KBM-7 (cell line): ENCODE measurements around the gene SLCO2B1.
A peak's percentile ranks its signal among the peaks of the same experiment; 100 is the strongest.

Experiments used
- DNase-seq: peaks from one replicate; pipeline ENCODE4 v3.0.0-alpha.2; 2015
- in situ Hi-C: fragments of 300-500 bp; cut with MboI; formaldehyde crosslinking; loops from 2 replicates; pipeline ENCODE4 v1.14.3; 2020; ENCODE audit warnings: low sequenced_read_pairs, low pct_unique_long_range_greater_than_20kb, mixed read lengths

SLCO2B1 gene

DNA sequence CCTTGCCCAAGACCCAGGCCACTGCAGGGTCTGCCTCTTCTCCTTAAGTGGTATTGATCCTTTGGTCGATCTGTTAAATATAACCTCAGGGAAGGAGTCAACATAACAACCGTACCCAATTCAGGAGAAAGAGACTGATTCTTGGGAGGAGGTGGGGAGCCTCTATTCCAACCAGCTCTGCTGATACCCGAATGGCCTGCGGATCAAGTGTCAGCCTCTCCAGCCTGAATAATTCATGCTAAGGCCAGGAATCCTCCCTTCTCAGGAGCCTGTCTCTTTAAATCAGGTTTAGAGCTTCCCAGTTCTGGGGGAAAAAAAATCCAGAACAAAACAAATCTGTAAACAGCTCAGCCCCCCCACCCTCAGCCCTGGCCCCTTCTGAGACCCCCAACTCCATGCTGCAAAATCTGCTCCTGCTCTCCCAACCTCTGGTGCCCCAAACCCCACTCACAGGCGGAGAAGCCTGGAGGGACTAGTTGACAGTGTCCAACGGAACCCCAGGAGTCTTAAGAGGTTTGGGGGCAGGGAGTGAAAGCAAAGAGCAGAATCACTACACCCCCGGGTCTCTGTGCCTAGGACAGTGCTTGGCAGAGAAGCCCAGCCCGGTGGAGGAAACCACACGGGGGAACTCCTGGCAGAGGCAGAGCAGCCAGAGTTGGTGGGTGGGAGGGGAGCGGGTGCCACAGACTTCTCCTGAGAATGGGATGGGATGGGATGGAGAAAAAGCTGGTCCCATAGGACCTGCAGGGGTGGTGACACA, 88.8 kb downstream of the SLCO2B1 start:
- in situ Hi-C loops, result no loop called here
- no peak for DNase-seq

DNA sequence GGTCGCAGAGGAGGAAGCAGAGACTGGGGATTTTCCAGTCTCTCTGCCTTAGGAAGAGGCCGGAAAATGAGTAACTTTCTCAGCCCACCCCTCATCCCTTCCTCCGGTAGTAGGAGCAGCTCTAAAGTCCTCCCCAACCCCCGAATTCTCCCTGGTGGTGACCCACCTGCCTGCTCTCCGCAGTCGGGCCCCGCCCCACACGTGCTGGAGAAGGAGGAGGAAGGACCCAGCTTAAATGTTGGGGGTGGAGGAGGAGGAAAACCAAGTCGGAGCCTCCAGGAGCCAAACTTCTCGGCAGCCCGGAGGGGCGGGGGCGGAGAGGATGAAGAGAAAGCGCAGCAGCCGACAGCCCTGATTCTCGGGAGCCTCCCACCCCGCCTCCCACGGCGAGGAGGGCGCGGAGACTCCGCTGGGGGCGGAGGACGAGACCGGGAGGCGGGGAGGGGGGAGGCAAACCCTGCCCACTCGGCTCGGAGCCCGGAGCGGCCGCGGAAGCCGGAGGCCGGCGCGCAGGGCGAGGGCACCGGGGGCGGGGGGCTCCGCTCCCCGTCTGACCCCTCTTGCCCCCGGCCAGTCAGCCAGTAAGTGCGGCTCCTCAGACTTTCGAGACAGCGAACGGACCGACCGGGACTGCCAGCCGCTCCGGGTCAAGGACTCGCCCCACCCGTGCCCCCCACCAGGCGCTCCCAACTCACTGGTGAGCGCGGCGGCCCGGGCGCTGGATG, 89.6 kb downstream of the SLCO2B1 start, which contains the start of gene TPBGL:
Gene TPBGL, plus strand, starts transcription at position 464 of the 725 bp plus-strand sequence. CDS start 276 bp downstream, outside the sequence.
- peak; percentile 19 for DNase-seq
- in situ Hi-C loops, result no loop called here

DNA sequence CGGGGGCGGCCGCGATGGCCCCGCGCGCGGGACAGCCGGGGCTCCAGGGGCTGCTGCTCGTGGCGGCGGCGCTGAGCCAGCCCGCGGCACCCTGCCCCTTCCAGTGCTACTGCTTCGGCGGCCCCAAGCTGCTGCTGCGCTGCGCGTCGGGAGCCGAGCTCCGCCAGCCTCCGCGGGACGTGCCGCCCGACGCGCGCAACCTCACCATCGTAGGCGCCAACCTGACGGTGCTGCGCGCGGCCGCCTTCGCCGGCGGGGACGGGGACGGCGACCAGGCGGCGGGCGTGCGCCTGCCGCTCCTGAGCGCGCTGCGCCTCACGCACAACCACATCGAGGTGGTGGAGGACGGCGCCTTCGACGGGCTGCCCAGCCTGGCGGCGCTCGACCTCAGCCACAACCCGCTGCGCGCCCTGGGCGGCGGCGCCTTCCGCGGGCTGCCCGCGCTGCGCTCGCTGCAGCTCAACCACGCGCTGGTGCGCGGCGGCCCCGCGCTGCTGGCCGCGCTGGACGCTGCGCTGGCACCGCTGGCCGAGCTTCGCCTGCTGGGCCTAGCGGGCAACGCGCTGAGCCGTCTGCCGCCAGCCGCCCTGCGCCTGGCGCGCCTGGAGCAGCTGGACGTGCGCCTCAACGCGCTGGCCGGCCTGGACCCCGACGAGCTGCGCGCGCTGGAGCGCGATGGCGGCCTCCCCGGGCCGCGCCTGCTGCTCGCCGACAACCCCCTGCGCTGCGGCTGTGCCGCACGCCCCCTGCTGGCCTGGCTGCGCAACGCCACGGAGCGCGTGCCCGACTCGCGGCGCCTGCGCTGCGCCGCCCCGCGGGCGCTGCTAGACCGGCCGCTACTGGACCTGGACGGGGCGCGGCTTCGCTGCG, 90.4 kb downstream of the SLCO2B1 start:
- DNase-seq, result peak; percentile 89
- in situ Hi-C loops, result no loop called here

DNA sequence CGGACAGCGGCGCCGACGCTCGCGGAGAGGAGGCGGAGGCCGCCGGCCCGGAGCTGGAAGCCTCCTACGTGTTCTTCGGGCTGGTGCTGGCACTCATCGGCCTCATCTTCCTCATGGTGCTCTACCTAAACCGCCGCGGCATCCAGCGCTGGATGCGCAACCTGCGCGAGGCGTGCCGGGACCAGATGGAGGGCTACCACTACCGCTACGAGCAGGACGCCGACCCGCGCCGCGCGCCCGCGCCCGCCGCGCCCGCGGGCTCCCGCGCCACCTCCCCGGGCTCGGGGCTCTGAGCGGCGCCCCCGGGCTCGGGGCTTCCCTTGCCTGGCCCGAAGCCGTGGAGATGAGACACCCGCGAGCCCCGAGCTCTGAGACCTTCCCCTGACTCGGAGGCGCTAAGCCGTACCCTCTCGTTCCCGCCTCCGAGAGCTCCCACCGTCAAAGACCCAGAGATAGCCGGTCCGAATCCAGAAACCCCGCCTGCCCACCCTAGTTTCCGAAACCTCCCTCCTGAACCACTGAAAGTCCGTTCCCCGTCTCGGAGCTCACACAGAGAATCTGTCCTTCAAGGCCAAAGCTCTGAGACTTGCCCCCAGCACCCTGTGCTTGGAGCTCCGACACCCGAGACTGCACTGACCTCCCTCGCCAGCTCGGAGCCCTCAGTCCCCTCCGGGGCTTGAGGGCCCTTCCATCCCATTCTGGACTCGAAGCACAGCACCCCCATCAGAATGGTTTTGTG, 91.2 kb downstream of the SLCO2B1 start:
- DNase-seq, result no peak
- in situ Hi-C loops, result no loop called here

DNA sequence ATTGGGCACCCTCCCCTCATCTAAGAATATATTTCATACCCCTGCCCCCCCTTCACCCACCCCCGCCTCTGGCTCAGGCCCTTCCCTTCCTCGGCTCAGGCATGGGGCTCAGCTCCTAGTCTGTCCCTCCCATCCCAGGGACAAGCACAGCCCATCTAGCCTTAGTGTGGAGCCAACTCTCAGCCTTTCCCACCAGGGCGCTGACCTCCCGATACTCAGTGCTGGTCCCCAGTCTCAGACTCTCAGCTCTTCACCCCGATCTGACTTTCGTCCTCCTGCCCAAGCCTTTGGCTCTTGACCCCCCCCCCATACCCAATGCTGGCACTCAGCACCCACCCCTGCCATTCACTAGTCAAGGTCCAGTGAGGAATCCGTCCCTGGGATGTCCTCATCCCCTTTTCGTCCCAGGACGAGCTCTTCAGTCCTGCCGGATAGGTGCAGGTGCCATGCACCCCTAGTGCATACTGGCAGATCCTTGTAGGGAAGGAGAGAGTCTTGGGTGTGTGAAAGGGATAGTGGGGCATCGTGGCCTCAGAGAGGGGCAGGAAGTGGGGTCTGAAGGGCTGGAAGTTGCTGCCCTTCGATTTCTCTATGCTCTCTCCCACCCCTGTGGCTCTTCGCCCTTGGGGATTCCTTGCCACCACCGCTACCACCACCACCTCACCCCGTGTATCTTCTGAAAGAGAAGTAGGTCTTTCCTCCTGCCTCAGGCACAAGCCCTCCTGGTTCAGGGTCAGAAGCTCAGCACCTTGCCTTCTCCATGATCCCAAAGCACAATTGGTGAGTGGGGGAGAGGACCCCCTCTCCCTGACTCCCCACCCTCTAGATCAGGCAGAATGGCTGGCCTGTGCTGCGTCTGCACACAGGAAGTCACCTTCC, 92.1 kb downstream of the SLCO2B1 start:
- in situ Hi-C loops, result no loop called here

DNA sequence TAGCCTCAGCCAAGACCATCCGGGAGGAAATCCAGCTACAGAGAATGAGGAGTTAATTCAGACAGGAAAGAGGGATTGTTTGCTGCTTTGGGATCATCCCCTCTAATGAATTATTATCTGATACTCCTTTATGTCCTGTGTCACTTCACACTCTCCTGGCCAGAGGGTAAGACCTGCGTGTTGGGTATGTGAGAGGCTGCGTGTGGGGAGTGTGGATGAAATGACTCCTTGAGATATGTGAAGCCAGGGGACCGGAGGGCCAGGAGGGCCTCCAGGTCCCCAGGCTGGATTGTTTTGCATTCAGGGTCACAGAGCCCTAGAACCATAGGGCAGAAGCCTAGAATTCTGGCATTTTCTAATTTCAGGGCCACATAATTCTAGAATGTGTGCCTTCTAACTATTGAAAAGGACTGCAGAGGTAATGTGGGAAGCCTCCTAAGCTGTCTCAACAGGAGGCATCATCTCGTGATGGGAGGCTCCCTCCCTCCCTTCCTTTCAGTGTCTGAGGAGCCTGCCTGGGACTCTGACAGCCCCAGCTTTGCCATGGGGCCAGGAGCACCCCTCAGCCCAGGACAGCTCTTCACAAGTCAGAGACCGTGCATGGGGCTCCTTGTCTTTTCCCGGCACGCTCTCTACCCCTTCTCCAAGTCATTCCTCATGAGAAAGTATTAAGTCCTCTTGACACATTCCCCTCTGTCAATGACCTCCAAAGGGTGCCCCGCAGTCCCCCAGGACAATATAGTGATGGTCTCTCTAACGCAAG, 93.3 kb downstream of the SLCO2B1 start:
- in situ Hi-C loops, result no loop called here
- DNase-seq, result no peak

More for the DNA sequence above, 92.1 kb downstream of the SLCO2B1 start:
- DNase-seq, result no peak

DNA sequence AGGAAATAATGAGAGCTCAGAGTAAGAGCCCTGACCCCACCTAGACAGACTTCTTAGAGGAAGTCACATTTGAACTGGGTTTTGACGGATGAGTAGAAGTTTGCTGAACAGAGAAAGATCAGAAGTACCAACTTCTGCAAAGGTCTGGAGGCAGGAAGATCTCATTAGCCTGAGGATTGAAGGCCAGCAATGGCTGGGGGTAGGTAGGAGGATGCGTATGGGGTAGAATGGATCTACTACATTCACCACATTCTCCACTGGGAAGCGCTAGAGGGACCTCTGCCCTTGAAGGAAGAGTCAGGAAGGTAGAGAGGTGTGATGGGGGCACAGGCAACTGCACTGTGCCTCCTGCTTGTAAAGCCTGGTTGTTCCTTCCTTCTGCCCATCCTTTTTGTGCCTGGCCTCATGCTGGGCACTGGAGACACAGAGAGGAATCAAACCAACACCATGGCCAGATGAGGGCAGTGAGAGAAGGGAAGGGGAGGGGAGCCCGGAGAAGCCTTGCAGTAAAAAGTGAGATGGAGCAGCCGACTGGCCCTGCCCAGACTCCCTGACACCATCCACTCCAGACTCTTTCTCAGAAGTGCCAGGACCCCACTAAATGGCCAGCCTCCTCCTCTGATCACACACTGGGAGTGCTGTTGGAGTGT, 94.6 kb downstream of the SLCO2B1 start:
- peak; percentile 37 for DNase-seq
- in situ Hi-C loops, result no loop called here

DNA sequence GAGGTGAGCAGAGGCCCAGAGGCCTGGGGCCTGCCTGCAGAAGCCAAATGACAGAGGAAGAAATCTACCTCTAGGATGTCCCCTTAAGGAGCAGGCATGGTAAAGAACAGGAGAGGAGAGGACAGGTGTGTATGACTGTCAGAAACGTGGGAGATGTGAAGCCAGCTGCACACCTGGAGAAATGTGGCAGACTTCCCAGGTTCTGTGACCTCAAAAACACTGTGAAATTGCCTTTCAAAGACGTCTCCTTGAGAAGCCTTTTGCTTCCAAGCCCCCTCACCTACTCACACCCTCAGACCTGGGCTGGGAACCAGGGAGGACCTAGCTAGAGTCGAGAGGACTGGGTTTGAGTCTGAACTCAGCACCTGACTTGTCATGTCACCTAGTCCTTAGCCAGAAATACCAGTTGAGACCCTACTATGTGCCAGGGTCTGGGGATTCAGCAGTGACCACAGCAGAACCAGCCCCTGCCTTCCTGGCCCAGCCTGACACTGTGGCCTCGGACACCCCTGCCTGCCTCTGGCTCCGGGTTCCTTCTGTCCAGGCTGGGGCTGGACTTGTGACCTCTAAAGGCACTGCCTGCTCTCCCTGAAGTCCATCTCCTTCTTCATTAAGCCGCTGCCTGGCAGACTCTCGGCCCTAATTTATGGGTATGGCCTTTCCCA, 95.2 kb downstream of the SLCO2B1 start:
- in situ Hi-C loops, result no loop called here
- DNase-seq, result no peak

DNA sequence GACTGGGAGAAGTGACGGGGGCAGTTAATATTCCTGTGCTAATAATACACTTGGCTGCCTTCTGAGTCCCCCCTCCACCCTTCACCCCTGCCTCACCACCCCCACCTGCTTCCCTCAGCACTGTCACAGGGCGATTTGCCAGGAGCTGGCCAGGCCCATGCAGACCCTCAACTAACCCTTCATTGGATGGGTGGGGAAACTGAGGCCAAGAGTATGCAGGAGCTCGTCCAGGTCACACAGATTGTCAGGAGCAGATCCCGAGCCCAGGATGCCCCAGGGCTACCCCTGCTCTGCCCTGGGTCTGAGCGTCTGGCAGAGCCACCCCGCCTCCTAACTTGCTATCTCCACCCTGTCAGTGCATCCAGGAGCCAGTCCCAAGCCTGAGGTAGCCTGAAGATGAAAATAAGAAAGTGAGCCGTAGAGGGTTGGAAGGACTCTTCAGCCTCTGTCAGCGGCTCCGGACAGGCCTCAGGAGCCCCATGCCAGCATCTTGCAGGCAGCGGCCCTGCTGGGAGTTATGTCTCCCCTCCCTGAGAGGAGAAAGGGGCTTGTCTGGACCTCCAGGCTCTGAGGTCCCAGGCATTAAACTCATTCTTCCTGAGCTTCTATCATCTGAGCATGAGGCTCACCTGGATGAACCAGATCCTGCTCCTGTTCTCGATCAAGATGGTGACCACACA, 95.9 kb downstream of the SLCO2B1 start:
- in situ Hi-C loops, result no loop called here
- no peak for DNase-seq

DNA sequence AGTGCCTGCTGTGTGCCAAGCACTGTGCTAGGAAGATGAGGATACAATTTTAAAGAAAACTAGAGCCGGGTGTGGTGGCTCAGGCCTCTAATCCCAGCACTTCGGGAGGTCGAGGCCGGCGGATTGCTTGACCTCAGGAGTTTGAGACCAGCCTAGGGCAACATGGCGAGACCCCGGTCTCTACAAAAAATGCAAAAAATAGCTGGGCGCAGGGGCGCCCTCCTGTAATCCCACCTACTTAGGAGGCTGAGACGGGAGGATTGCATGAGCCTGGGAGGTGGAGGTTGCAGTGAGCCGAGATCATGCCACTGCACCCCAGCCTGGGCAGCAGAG, 98.0 kb downstream of the SLCO2B1 start:
- in situ Hi-C loops, result no loop called here
- DNase-seq, result no peak

DNA sequence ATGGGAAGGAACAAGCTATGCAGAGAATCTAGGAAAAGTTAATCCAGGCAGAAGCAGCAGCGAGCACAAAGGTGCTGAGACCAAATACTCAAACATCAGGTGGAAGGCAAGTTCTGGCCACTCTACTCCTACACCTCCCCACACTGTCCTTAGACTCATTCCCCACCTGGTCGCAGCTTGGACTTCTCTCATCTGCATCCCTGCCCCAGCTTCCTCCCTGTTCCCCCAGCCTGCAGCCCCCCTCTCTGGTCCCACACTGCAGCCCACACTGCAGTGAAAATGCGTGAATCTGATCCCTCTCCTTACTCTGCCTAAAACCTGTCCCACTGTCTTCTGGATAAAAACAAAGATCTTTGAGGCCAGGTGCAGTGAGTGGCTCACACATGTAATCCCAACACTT, 98.8 kb downstream of the SLCO2B1 start:
- in situ Hi-C loops, result no loop called here
- no peak for DNase-seq

DNA sequence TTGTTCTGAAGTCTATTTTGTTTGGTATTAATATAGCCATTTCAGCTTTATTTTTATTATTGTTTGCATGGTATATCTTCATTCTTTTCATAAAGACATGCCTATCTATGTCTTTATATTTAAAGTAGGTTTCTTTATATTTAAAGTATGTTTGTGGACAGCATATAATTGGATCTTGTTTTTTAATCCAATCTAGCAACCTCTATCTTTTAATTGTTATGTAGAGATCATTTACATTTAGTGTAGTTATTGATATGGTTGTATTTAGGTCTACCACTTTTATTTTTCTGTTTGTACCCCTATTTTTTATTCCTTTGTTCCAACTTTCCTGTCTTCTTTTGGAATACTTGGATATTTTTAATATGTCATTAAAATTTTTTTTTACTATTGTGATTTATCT, 103.4 kb downstream of the SLCO2B1 start:
- in situ Hi-C loops, result no loop called here
- no peak for DNase-seq
